PC-3 (cell line): Measurements from ENCODE around the gene ZMYM1.

Source experiments
- EZH2 ChIP-seq: fragments of 300-600 bp; sonication (generic); IDR thresholded peaks from one replicate; pipeline ENCODE4 v1.6.1; 2017; ENCODE audit warnings: antibody characterized with exemption, mild to moderate bottlenecking, low read length; ENCODE audit not compliant: unreplicated experiment
- TF ChIP-seq, protein P1 (sequence below): fragments of 300-600 bp; sonication (generic); conservative IDR thresholded peaks from 2 replicates; pipeline ENCODE4 v1.5.1; 2017; ENCODE audit warnings: antibody characterized with exemption, low read depth, mild to moderate bottlenecking, low read length

DNA sequence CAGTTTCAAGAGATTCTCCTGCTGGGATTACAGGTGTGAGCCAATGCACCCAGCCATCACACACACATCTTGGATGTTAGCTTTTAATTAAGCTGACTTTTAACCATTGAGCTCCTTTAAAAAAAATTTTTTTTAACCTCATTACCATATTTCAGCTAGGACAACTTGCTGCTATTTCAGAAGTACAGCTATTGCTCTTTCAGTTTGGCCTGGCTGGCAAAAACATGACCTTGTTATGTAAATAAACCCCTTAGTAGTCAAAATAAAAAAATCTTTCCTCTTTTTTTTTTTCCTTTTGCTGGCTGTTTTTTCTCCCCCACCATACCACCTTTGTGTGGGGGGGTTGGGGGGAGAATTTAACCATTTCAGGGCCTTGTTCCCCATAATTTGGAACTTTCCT lies 49.9 kb downstream of the ZMYM1 start:
- TF ChIP-seq, protein P1, sequence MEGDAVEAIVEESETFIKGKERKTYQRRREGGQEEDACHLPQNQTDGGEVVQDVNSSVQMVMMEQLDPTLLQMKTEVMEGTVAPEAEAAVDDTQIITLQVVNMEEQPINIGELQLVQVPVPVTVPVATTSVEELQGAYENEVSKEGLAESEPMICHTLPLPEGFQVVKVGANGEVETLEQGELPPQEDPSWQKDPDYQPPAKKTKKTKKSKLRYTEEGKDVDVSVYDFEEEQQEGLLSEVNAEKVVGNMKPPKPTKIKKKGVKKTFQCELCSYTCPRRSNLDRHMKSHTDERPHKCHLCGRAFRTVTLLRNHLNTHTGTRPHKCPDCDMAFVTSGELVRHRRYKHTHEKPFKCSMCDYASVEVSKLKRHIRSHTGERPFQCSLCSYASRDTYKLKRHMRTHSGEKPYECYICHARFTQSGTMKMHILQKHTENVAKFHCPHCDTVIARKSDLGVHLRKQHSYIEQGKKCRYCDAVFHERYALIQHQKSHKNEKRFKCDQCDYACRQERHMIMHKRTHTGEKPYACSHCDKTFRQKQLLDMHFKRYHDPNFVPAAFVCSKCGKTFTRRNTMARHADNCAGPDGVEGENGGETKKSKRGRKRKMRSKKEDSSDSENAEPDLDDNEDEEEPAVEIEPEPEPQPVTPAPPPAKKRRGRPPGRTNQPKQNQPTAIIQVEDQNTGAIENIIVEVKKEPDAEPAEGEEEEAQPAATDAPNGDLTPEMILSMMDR = no peak
- TF ChIP-seq EZH2 = no peak
